Right renal cortex interstitium (tissue), 3 donors: ENCODE measurements around the gene ANKRD28. TPM values are rescaled to one million over a fixed set of nuclear protein-coding genes. Genes with fewer than 3 reads are reported as not detected.

Experiments
- polyA plus RNA-seq, 3 donors: library from polyadenylated mRNA; unstranded; fragments of 120-200 nt; gene quantifications; one replicate each; pipeline ENCODE4 v1.2.1, GENCODE V29; 2013; ENCODE audit not compliant: insufficient read length in 3 of 3

The ANKRD28 gene
- polyA plus RNA-seq, 3 donors, result 42.7 to 48.5 (median 45.2) TPM

Other genes starting within 250 kb of the ANKRD28 start
- gene HACL1, start 196.4 kb downstream of the ANKRD28 start, polyA plus RNA-seq, result 10 to 100 TPM; 20.2 to 25.3 (median 23.2) TPM
- gene BTD, start 196.2 kb downstream of the ANKRD28 start, polyA plus RNA-seq, result 10 to 100 TPM; 22.4 to 24.9 (median 22.6) TPM